Activated T-cell treated with anti-CD3 and anti-CD28 coated beads, Interleukin-2, amount 50 U/mL, for 4 hours (primary cell): Measurements from ENCODE around the gene TACC2. TPM values are rescaled to one million over a fixed set of nuclear protein-coding genes. Genes with fewer than 3 reads are reported as not detected.

Experiments
- ATAC-seq, 2 donors: fragments of 200-7000 bp; cut with Tn5 transposase; one replicate each; pipeline ENCODE4 v1.10.0; 2021
- DNase-seq: peaks from one replicate; pipeline ENCODE4 v3.0.0-alpha.2; 2020
- H3K27me3 Mint-ChIP-seq: one replicate; pipeline ENCODE4 v1.8.0; 2021; ENCODE audit warnings: low read depth, mixed read lengths
- H3K36me3 Mint-ChIP-seq: one replicate; pipeline ENCODE4 v1.8.0; 2022; ENCODE audit warnings: mixed read lengths; ENCODE audit not compliant: insufficient read depth
- H3K4me1 Mint-ChIP-seq: one replicate; pipeline ENCODE4 v1.8.0; 2021; ENCODE audit warnings: low read depth, mixed read lengths
- H3K4me3 Mint-ChIP-seq: one replicate; pipeline ENCODE4 v1.8.0; 2021; ENCODE audit warnings: mild to moderate bottlenecking, moderate library complexity, mixed read lengths
- H3K9me3 Mint-ChIP-seq: one replicate; pipeline ENCODE4 v1.8.0; 2021; ENCODE audit warnings: mixed read lengths
- total RNA-seq, 3 donors: library from RNA; stranded (reverse); gene quantifications; one replicate each; pipeline ENCODE4 v1.2.1, GENCODE V29; 2021

Gene TACC2
- total RNA-seq, 3 donors from 2014 or later: 0.21 to 0.57 (median 0.43) TPM

- Mint-ChIP-seq H3K9me3 (no peaks in the 10 kb centered on the region), H3K4me1 (no peaks in the 10 kb centered on the region), H3K27me3 (peaks cover 3% of the 10 kb centered on the region), H3K36me3 (no peaks in the 10 kb centered on the region), H3K4me3 (no peak overlapping the region)
- no peak for ATAC-seq
- DNase-seq: no peak
These were observed 287.7 kb downstream of the TACC2 start for GRCh38 chr10:122276611-122277208.

DNA sequence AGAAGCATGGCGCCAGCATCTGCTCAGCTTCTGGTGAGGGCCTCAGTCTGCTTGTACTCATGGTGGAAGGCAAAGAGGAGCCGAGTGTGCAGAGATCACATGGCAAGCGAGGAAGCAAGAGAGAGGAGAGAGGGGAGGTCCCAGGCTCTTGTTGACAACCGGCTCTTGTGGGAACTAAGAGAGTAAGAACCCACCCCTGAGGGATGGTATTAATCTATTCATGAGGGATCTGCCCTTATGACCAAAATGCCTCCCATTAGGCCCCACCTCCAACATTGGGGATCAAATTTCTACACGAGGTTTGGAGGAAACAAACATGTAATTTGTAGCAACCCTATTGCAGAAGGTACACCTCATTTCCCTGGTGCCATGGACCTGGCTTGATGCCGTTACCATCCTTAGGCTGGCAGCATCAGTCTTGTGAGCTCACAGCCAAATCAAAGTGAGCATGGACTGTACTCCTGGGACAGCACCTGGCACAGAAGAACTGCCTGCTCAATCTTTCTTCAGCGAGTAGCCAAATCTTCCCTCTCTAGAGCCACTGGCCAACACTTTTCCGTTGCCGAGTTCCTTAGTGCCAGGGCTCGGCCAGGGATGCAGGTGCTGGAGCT, 288.7 kb downstream of the TACC2 start:
- Mint-ChIP-seq H3K27me3 (peaks cover 9% of the 10 kb centered on the region), H3K36me3 (no peaks in the 10 kb centered on the region), H3K9me3 (no peaks in the 10 kb centered on the region), H3K4me3 (no peak overlapping the region), H3K4me1 (no peaks in the 10 kb centered on the region)
- ATAC-seq (no peak), DNase-seq (no peak)

GRCh38 chr10:122279725-122280141, 290.8 kb downstream of the TACC2 start:
- peaks cover 9% of the 10 kb centered on the region for H3K27me3 Mint-ChIP-seq
- H3K4me1 Mint-ChIP-seq: no peaks in the 10 kb centered on the region
- no peak for DNase-seq
- no peaks in the 10 kb centered on the region for H3K36me3 Mint-ChIP-seq
- no peak overlapping the region for H3K4me3 Mint-ChIP-seq
- ATAC-seq: peak in 1 of 2 donors; percentile 25
- no peaks in the 10 kb centered on the region for H3K9me3 Mint-ChIP-seq

- no peaks in the 10 kb centered on the region for H3K9me3 Mint-ChIP-seq
- peaks cover 11% of the 10 kb centered on the region for H3K27me3 Mint-ChIP-seq
- ATAC-seq: no peak
- no peaks in the 10 kb centered on the region for H3K4me1 Mint-ChIP-seq
- H3K36me3 Mint-ChIP-seq: no peaks in the 10 kb centered on the region
- no peak overlapping the region for H3K4me3 Mint-ChIP-seq
- DNase-seq: no peak
These were observed 291.2 kb downstream of the TACC2 start for GRCh38 chr10:122280156-122280555.

DNA sequence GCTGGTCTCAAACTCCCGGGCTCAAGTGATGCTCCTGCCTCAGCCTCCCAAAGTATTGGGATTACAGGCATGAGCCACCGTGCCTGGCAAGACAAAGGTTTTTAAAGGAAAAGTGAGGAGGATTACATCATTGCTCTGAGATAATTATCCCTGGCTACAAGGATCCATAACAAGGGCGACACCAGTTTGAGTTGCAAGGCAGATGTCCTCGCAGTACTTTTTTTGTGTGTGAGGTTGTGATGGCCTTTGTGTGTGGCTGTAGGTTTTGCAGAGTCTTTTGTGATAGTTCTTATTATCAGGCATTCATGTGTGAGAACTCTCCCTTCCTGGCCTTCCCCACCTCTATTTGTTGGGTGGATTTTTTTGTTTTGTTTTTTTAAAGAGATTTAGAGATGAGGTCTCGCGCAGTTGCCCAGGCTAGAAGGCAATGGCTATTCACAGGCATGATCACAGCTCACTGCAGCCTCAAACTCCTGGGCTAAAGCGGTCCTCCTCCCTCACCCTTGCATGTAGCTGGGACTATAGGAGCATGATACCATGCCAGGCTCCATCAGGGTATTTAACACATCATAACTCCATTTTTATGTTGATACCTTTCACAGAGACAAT, 292.2 kb downstream of the TACC2 start:
- H3K4me3 Mint-ChIP-seq: no peak overlapping the region
- ATAC-seq (no peak), DNase-seq (no peak)
- peaks cover 11% of the 10 kb centered on the region for H3K27me3 Mint-ChIP-seq
- H3K36me3 Mint-ChIP-seq: no peaks in the 10 kb centered on the region
- no peaks in the 10 kb centered on the region for H3K4me1 Mint-ChIP-seq
- no peaks in the 10 kb centered on the region for H3K9me3 Mint-ChIP-seq

DNA sequence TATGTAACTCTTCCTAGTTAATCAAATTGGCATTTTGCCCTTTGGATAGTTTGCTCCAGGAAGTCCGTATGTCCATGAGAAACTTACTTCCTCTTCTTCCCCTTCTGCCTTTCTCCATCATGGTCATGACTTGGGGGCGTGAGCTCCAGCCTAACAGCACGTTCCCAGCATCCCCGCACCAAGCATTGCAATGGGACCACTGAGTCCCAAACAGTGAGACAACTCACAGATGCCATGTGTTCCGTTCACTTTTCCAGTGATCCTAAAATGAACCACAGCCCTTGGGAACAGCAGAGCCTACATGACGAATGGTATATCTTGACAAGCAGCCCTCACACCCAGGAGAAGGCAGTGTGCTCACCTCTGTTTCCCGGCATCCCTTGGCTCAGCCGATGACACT, 292.8 kb downstream of the TACC2 start:
- no peaks in the 10 kb centered on the region for H3K36me3 Mint-ChIP-seq
- no peak for DNase-seq
- no peak for ATAC-seq
- no peaks in the 10 kb centered on the region for H3K9me3 Mint-ChIP-seq
- H3K4me3 Mint-ChIP-seq: no peak overlapping the region
- H3K4me1 Mint-ChIP-seq: no peaks in the 10 kb centered on the region
- H3K27me3 Mint-ChIP-seq: peaks cover 11% of the 10 kb centered on the region

GRCh38 chr10:122282253-122282671, 293.3 kb downstream of the TACC2 start:
- Mint-ChIP-seq H3K27me3 (peaks cover 11% of the 10 kb centered on the region), H3K36me3 (no peaks in the 10 kb centered on the region), H3K9me3 (no peaks in the 10 kb centered on the region), H3K4me3 (no peak overlapping the region), H3K4me1 (no peaks in the 10 kb centered on the region)
- DNase-seq: no peak
- no peak for ATAC-seq

- DNase-seq: no peak
- no peak for ATAC-seq
- H3K27me3 Mint-ChIP-seq: peaks cover 12% of the 10 kb centered on the region
- H3K4me1 Mint-ChIP-seq: no peaks in the 10 kb centered on the region
- no peak overlapping the region for H3K4me3 Mint-ChIP-seq
- H3K36me3 Mint-ChIP-seq: no peaks in the 10 kb centered on the region
- no peaks in the 10 kb centered on the region for H3K9me3 Mint-ChIP-seq
These were observed 293.9 kb downstream of the TACC2 start for GRCh38 chr10:122282909-122283308.

DNA sequence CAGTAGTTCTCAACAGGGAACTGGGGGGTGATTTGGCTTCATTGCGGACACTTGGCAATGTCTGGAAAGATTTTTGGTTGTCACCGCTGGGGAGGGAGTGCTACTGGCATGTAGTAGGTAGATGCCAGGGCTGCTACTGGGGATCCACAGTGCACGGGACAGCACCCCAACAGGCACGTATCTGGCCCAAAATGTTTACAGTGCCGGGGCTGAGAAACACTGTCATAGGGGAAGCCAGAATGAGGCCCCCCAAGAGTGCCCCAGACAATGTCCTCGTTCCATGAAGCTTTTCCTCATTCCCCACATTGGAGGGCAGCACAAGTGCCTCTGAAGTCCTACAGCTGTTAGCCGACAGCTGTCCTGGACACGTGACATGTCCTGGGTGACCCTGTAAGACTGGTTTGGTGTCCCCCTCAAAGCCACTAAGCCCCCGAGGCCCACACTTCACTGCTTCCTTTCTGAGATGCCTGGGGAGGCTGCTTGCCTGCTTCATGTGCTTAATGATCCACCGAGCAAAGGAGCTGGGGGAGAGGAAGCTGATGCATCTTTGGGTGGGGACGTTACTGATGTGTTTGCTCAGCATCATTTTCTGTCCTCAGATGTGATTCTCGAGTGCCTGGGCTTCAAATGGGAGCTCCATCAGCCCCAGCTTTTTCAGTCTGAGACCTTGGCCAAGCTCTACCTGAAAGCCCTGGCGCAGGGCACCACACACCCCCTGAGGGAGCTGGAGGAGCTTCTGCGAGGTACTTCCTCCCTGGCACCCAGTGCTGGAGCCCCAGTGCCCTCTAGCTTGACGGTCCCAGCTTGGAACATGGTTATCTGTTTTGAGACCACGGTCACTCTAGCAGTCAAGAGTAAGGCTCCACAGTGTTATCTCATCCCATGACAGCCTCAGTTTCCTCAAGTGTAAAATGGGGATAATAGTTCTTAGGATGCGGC, 296.8 kb downstream of the TACC2 start:
- Mint-ChIP-seq H3K27me3 (peaks cover 15% of the 10 kb centered on the region), H3K9me3 (no peaks in the 10 kb centered on the region), H3K4me3 (no peak overlapping the region), H3K4me1 (no peaks in the 10 kb centered on the region), H3K36me3 (no peaks in the 10 kb centered on the region)
- no peak for ATAC-seq
- no peak for DNase-seq

GRCh38 chr10:122286867-122287266, 297.9 kb downstream of the TACC2 start:
- no peaks in the 10 kb centered on the region for H3K36me3 Mint-ChIP-seq
- DNase-seq (no peak), ATAC-seq (no peak)
- H3K9me3 Mint-ChIP-seq: no peaks in the 10 kb centered on the region
- peaks cover 12% of the 10 kb centered on the region for H3K27me3 Mint-ChIP-seq
- no peak overlapping the region for H3K4me3 Mint-ChIP-seq
- no peaks in the 10 kb centered on the region for H3K4me1 Mint-ChIP-seq

DNA sequence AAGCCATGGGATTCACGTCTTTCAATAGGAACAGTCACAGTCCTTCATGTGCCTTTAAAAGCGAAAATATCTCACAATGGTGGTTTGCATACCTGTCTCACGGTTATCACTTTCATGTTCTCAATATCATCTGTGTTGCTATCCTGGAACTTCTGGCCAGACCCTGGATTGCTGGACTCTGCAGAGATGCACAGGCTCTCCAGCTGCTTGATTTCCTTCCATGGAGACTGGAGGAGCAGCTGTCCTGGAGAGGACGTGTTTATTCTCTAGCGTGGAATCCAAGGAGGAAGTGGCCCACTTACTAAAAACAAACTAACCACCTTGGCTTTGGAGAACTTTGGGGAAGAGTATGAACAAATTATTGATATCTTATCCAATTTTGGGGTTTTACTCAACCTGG, 298.6 kb downstream of the TACC2 start:
- Mint-ChIP-seq H3K9me3 (no peaks in the 10 kb centered on the region), H3K4me3 (no peak overlapping the region), H3K4me1 (no peaks in the 10 kb centered on the region), H3K27me3 (peaks cover 8% of the 10 kb centered on the region), H3K36me3 (no peaks in the 10 kb centered on the region)
- no peak for DNase-seq
- no peak for ATAC-seq

DNA sequence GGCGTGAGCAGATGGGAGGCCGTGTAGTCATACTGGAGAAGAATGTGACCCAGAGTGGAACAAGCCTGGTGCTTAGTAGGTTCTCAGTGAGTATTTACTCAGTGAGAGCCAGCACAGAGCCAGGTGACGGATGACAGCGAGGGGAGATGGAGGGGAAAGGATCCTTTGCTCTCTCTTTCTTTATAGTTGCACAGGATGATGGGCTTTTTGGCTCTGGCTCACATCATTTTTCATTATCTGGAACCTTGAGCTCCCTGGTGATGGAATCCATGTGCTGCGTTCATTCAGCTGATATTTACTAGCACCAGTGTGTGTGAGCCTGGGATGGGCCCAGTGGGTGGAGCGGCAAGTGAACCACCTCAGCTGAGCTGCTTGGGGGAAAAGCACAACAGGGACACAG, 299.3 kb downstream of the TACC2 start:
- DNase-seq (no peak), ATAC-seq (no peak)
- Mint-ChIP-seq H3K4me1 (no peaks in the 10 kb centered on the region), H3K9me3 (no peaks in the 10 kb centered on the region), H3K4me3 (no peak overlapping the region), H3K36me3 (no peaks in the 10 kb centered on the region), H3K27me3 (peaks cover 6% of the 10 kb centered on the region)

GRCh38 chr10:122288917-122289316, 300.0 kb downstream of the TACC2 start:
- Mint-ChIP-seq H3K4me3 (no peak overlapping the region), H3K9me3 (no peaks in the 10 kb centered on the region), H3K36me3 (no peaks in the 10 kb centered on the region), H3K4me1 (no peaks in the 10 kb centered on the region), H3K27me3 (peaks cover 6% of the 10 kb centered on the region)
- DNase-seq (no peak), ATAC-seq (no peak)

- Mint-ChIP-seq H3K4me1 (peaks cover 8% of the 10 kb centered on the region), H3K4me3 (no peak overlapping the region), H3K36me3 (no peaks in the 10 kb centered on the region), H3K9me3 (no peaks in the 10 kb centered on the region), H3K27me3 (peaks cover 4% of the 10 kb centered on the region)
- ATAC-seq (no peak), DNase-seq (no peak)
These were observed 301.4 kb downstream of the TACC2 start for GRCh38 chr10:122290334-122290733.
